Measurements from ENCODE around the gene CAPNS1.

CAPNS1 gene

DNA sequence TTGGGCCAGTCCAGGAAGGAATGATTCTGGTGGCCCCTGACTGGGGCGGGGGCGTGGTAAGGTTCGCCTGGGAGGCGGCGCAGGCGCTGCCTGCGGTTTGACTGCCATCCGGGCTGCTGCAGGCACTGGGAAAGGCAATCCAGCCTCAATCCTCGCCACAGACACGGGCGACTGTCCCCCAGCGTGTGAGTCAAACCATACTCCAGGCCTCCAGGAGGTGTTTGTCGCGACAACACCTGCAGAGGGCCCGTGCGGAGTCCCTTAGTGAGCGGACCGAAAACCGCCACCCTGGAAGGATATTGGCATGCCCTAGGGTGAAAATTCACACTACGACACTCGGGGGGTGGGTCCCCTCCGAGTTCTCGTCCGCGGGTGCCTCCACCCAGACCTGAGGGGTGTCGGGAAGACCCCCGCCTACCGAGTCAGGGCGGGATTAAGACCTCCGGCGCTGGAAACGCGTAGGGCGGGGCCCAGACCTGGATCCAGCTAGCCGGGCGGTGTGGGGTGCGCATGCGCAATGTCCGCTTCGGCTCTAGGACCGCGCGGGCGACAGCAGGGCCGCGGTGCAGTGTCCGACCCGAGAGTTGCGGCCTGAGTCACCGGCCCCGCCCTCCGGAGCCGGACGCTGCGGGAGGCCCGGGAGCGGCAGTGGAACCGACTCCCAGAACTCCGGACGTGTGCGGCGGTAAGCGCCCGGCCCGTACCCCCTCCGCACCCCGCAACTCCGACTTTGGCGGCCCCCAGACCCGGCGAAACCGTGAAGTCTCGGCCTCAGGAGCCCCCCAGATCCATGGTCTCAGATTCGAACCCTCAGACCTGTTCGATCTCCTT, at the start of gene CAPNS1:
Gene CAPNS1 (plus strand): TSS at position 594 of the 831 bp plus-strand sequence. CDS start 946 bp downstream, outside the sequence.
- Histone ChIP-seq H3K36me3 (ENCODE audit: control insufficient read depth, insufficient read depth, low read length) (peaks cover 13% of the 10 kb centered on the region), H3K4me3 (replicated peaks; ENCODE audit: low read depth, low read length) (peak within 1 kb of the TSS; percentile 97), H3K27me3 (replicated peaks; ENCODE audit: control insufficient read depth, insufficient read depth, low read length) (no peaks in the 10 kb centered on the region)
- TF ChIP-seq, protein P1, sequence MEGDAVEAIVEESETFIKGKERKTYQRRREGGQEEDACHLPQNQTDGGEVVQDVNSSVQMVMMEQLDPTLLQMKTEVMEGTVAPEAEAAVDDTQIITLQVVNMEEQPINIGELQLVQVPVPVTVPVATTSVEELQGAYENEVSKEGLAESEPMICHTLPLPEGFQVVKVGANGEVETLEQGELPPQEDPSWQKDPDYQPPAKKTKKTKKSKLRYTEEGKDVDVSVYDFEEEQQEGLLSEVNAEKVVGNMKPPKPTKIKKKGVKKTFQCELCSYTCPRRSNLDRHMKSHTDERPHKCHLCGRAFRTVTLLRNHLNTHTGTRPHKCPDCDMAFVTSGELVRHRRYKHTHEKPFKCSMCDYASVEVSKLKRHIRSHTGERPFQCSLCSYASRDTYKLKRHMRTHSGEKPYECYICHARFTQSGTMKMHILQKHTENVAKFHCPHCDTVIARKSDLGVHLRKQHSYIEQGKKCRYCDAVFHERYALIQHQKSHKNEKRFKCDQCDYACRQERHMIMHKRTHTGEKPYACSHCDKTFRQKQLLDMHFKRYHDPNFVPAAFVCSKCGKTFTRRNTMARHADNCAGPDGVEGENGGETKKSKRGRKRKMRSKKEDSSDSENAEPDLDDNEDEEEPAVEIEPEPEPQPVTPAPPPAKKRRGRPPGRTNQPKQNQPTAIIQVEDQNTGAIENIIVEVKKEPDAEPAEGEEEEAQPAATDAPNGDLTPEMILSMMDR (IDR thresholded peaks at IDR 0.05; ENCODE audit: insufficient read depth, low read length, poor library complexity, severe bottlenecking): peak; percentile 33
- peak; percentile 96 for DNase-seq (ENCODE audit: extremely low read depth, insufficient read length)

DNA sequence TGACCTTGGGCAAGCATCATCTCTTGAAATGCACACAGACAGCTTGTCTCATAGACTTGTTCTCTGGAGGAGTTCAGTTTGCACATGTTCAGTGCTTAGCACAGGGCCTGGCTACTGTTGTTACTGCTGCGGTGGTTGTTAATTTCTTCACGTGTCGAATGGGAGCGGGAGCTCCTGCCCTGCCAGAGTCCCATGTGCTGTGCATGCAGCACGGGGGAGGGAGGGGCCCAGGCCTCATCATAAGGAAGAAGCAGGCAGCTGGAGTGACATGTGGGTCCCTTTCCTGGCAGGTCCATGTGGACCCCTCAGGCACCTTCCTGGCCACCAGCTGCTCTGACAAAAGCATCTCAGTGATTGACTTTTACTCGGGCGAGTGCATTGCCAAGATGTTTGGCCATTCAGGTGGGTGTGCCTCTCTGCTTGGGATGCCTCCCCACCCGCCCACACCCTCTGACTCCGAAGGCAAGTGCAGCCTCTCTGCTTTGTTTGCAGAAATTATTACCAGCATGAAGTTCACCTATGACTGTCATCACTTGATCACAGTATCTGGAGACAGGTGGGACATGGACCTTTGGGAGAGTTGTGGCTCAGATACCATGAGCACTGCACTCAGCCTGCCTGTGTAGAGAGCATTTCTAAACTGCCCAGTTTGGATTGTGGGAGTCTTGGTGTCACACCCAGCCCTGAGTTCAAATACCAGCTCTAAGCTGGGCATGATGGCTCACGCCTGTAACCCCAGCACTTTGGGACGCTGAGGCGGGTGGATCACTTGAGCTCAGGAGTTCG, 48.8 kb upstream of the CAPNS1 start:
- peaks cover 27% of the 10 kb centered on the region for H3K36me3 ChIP-seq (ENCODE audit: control insufficient read depth, insufficient read depth, low read length)
- DNase-seq (ENCODE audit: extremely low read depth, insufficient read length): no peak
- no peaks in the 10 kb centered on the region for H3K27me3 ChIP-seq (replicated peaks; ENCODE audit: control insufficient read depth, insufficient read depth, low read length)
- TF ChIP-seq, protein P1 (IDR thresholded peaks at IDR 0.05; ENCODE audit: insufficient read depth, low read length, poor library complexity, severe bottlenecking): no peak
- H3K4me3 ChIP-seq (replicated peaks; ENCODE audit: low read depth, low read length): no peak overlapping the region

DNA sequence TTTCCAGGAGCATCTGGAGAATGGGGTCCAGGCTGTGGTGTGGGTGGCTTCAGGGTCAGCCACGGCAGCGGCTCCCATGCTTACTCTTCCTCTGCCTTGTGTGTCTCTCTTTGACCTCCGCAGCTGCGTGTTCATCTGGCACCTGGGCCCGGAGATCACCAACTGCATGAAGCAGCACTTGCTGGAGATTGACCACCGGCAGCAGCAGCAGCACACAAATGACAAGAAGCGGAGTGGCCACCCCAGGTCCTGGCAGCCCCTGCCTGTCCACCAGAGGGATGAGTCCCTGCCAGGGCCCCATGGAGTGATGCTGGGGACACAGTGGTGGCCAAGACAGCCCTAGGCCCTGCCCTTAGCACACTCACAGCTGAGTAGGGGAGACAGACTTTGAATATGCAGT, 47.3 kb upstream of the CAPNS1 start:
- no peak for DNase-seq (ENCODE audit: extremely low read depth, insufficient read length)
- Histone ChIP-seq H3K36me3 (ENCODE audit: control insufficient read depth, insufficient read depth, low read length) (peaks cover 28% of the 10 kb centered on the region), H3K4me3 (replicated peaks; ENCODE audit: low read depth, low read length) (no peak overlapping the region), H3K27me3 (replicated peaks; ENCODE audit: control insufficient read depth, insufficient read depth, low read length) (no peaks in the 10 kb centered on the region)
- TF ChIP-seq, protein P1 (IDR thresholded peaks at IDR 0.05; ENCODE audit: insufficient read depth, low read length, poor library complexity, severe bottlenecking): no peak

DNA sequence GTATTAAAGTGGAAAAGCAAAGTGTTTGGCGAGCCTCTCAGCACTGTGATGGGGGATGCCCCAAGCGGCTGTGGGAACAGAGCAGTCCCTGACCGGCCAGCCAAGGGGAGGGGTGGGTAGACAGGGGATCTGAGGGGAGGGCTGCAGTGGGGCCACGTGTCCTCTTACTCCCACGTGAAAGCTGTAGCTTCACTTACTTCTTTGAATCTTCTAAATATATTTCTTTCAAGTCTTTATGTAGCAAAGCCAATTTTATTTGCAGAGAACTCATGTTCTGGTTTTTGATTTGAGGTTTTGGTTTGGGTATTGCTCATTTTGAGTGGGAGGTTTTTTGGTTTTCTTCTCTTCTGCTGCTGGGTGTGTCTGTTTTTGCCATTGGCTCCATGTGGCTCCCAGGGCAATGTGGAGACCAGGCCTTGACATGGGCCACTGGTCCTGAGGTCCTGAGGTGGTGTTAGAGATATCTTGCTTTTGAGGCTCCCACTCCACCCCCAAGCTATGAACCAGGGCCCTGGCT, 46.7 kb upstream of the CAPNS1 start:
- H3K36me3 ChIP-seq (ENCODE audit: control insufficient read depth, insufficient read depth, low read length): peaks cover 28% of the 10 kb centered on the region

DNA sequence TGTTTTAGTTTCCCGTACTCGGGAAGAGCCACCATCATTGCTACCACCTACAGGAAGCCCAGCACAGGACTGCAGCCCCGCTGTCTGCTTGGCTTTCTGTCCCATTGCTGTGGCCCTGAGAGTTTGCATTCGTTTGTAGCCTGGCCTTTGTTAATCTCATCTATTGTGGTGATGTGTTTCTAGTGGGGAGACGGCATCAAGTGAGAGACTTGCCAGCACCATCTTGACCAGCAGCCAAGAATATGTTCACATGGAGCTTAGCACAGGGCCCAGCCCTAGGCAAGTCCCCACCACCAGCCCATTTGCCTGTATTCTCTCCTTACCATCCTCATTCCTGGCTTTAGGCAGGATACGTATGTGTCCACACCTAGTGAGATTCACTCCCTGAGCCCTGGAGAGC, 46.2 kb upstream of the CAPNS1 start:
- no peak for DNase-seq (ENCODE audit: extremely low read depth, insufficient read length)
- TF ChIP-seq, protein P1 (IDR thresholded peaks at IDR 0.05; ENCODE audit: insufficient read depth, low read length, poor library complexity, severe bottlenecking): peak; percentile 1
- Histone ChIP-seq H3K27me3 (replicated peaks; ENCODE audit: control insufficient read depth, insufficient read depth, low read length) (no peaks in the 10 kb centered on the region), H3K4me3 (replicated peaks; ENCODE audit: low read depth, low read length) (no peak overlapping the region), H3K36me3 (ENCODE audit: control insufficient read depth, insufficient read depth, low read length) (peaks cover 25% of the 10 kb centered on the region)

More for the DNA sequence above, 46.7 kb upstream of the CAPNS1 start:
- no peak for DNase-seq (ENCODE audit: extremely low read depth, insufficient read length)
- no peak overlapping the region for H3K4me3 ChIP-seq (replicated peaks; ENCODE audit: low read depth, low read length)
- TF ChIP-seq, protein P1 (IDR thresholded peaks at IDR 0.05; ENCODE audit: insufficient read depth, low read length, poor library complexity, severe bottlenecking): no peak
- H3K27me3 ChIP-seq (replicated peaks; ENCODE audit: control insufficient read depth, insufficient read depth, low read length): no peaks in the 10 kb centered on the region
